GM13976 (cell line): ENCODE data around the gene MMP21.

Experiments
- DNase-seq: peaks from one replicate; pipeline ENCODE4 v3.0.0; 2012; ENCODE audit warnings: low spot score
- in situ Hi-C: fragments of 300-500 bp; cut with MboI; formaldehyde crosslinking; loops from one replicate; pipeline ENCODE4 v1.12.0; 2022; ENCODE audit warnings: low sequenced_read_pairs, mixed read lengths, inconsistent platforms; ENCODE audit not compliant: unreplicated experiment
- TF ChIP-seq, protein P1 (sequence below): IDR thresholded peaks from 2 replicates; pipeline ENCODE4 v1.5.1; 2012; ENCODE audit warnings: borderline replicate concordance, mild to moderate bottlenecking; ENCODE audit not compliant: insufficient read depth; ENCODE audit errors: extremely low read depth, missing control alignments, control extremely low read depth

Gene MMP21

GRCh38 chr10:125802131-125802530 lies 26.5 kb upstream of the MMP21 start:
- in situ Hi-C loops: no loop called here
- TF ChIP-seq, protein P1, sequence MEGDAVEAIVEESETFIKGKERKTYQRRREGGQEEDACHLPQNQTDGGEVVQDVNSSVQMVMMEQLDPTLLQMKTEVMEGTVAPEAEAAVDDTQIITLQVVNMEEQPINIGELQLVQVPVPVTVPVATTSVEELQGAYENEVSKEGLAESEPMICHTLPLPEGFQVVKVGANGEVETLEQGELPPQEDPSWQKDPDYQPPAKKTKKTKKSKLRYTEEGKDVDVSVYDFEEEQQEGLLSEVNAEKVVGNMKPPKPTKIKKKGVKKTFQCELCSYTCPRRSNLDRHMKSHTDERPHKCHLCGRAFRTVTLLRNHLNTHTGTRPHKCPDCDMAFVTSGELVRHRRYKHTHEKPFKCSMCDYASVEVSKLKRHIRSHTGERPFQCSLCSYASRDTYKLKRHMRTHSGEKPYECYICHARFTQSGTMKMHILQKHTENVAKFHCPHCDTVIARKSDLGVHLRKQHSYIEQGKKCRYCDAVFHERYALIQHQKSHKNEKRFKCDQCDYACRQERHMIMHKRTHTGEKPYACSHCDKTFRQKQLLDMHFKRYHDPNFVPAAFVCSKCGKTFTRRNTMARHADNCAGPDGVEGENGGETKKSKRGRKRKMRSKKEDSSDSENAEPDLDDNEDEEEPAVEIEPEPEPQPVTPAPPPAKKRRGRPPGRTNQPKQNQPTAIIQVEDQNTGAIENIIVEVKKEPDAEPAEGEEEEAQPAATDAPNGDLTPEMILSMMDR: no peak
- DNase-seq: no peak

GRCh38 chr10:125801574-125801973 lies 26.0 kb upstream of the MMP21 start:
- in situ Hi-C loops: no loop called here
- no peak for DNase-seq
- TF ChIP-seq, protein P1: no peak

- in situ Hi-C loops: no loop called here
- TF ChIP-seq, protein P1: no peak
- no peak for DNase-seq
These were observed 24.0 kb upstream of the MMP21 start for GRCh38 chr10:125799451-125800182.

- in situ Hi-C loops: no loop called here
- DNase-seq: no peak
- TF ChIP-seq, protein P1: no peak
These were observed 22.5 kb upstream of the MMP21 start for GRCh38 chr10:125797994-125798662.

- TF ChIP-seq, protein P1: no peak
- no peak for DNase-seq
- in situ Hi-C loops: no loop called here
These were observed 21.8 kb upstream of the MMP21 start for GRCh38 chr10:125797424-125797823.

GRCh38 chr10:125795637-125796190 lies 20.1 kb upstream of the MMP21 start:
- TF ChIP-seq, protein P1: no peak
- DNase-seq: no peak
- in situ Hi-C loops: no loop called here
